HepG2 (cell line): ENCODE results near the gene ABCA2. TPM values are rescaled to one million over a fixed set of nuclear protein-coding genes. Genes with fewer than 3 reads are reported as not detected.

Experiments used
- CEBPB ChIP-seq: IDR thresholded peaks from 2 replicates; pipeline ENCODE4 v1.6.1; 2011; ENCODE audit warnings: low read depth, low read length, improper control_type of control experiment, borderline replicate concordance
- FIP1L1 ChIP-seq: fragments of 200-400 bp; formaldehyde crosslinking; IDR thresholded peaks from 2 replicates; pipeline ENCODE4 v1.6.1; 2018; ENCODE audit warnings: low read depth, mild to moderate bottlenecking, low read length, moderate library complexity, borderline replicate concordance; ENCODE audit not compliant: insufficient read depth
- HNF4A ChIP-seq: sonication (generic); formaldehyde crosslinking; IDR thresholded peaks from 2 replicates; pipeline ENCODE4 v1.4.0; 2020; ENCODE audit warnings: missing genetic modification reagents
- HOXD1 ChIP-seq: sonication (generic); formaldehyde crosslinking; IDR thresholded peaks from 2 replicates; pipeline ENCODE4 v1.5.0; 2020; ENCODE audit warnings: missing genetic modification reagents
- MTF2 ChIP-seq: sonication (generic); formaldehyde crosslinking; IDR thresholded peaks from 2 replicates; pipeline ENCODE4 v1.5.0; 2020; ENCODE audit warnings: missing genetic modification reagents, borderline replicate concordance
- NFYB ChIP-seq: sonication (generic); formaldehyde crosslinking; IDR thresholded peaks from 2 replicates; pipeline ENCODE4 v1.4.0; 2020; ENCODE audit warnings: missing genetic modification reagents
- SP2 ChIP-seq: sonication (generic); formaldehyde crosslinking; IDR thresholded peaks from 2 replicates; pipeline ENCODE4 v1.5.1; 2020; ENCODE audit warnings: mild to moderate bottlenecking, missing genetic modification reagents
- YEATS2 ChIP-seq: sonication (generic); formaldehyde crosslinking; IDR thresholded peaks from 2 replicates; pipeline ENCODE4 v1.4.0; 2020; ENCODE audit warnings: missing genetic modification reagents, borderline replicate concordance
- ZBTB34 ChIP-seq: sonication (generic); formaldehyde crosslinking; IDR thresholded peaks from 2 replicates; pipeline ENCODE4 v1.8.0; 2022; ENCODE audit warnings: mild to moderate bottlenecking, missing genetic modification reagents
- ZBTB40 ChIP-seq, 2 experiments: fragments of 450-650 bp in 1 of 2; sonication (generic) in 1 of 2; formaldehyde crosslinking in 1 of 2; IDR thresholded peaks; 2 replicates each; pipeline versions ENCODE4 v1.6.1 to v1.8.0; 2016 to 2022; ENCODE audit warnings: antibody characterized with exemption in 1 of 2, mild to moderate bottlenecking in 1 of 2, missing genetic modification reagents in 1 of 2
- ZMYM3 ChIP-seq: sonication (generic); formaldehyde crosslinking; IDR thresholded peaks from 2 replicates; pipeline ENCODE4 v1.5.1; 2020; ENCODE audit warnings: mild to moderate bottlenecking, missing genetic modification reagents
- ZNF275 ChIP-seq: sonication (generic); formaldehyde crosslinking; IDR thresholded peaks from 2 replicates; pipeline ENCODE4 v1.8.0; 2022; ENCODE audit warnings: missing genetic modification reagents, mild to moderate bottlenecking, inconsistent platforms, borderline replicate concordance
- ZNF3 ChIP-seq: IDR thresholded peaks from 2 replicates; pipeline ENCODE4 v1.7.0; 2017; ENCODE audit warnings: inconsistent platforms
- ZNF317 ChIP-seq: sonication (generic); formaldehyde crosslinking; IDR thresholded peaks from 2 replicates; pipeline ENCODE4 v1.5.0; 2020; ENCODE audit warnings: mild to moderate bottlenecking, missing genetic modification reagents
- ZNF382 ChIP-seq: sonication (generic); formaldehyde crosslinking; IDR thresholded peaks from 2 replicates; pipeline ENCODE4 v1.5.0; 2020; ENCODE audit warnings: missing genetic modification reagents, mild to moderate bottlenecking, borderline replicate concordance
- ZNF556 ChIP-seq: sonication (generic); formaldehyde crosslinking; IDR thresholded peaks from 2 replicates; pipeline ENCODE4 v1.4.0; 2020; ENCODE audit warnings: mild to moderate bottlenecking, missing genetic modification reagents, borderline replicate concordance
- ZNF780A ChIP-seq: sonication (generic); formaldehyde crosslinking; IDR thresholded peaks from 2 replicates; pipeline ENCODE4 v1.8.0; 2022; ENCODE audit warnings: mild to moderate bottlenecking, missing genetic modification reagents, moderate library complexity
- polyA plus RNA-seq, 8 experiments: library from polyadenylated mRNA; depleted of rRNA in 3 of 8; stranded (reverse) in 7 of 8; unstranded in 1 of 8; fragments of >200 nt; fragmentation: Illumina TruSeq in 4 of 8; extraction: Trizol in 4 of 8; gene quantifications; 2 replicates each; pipeline versions ENCODE4 v1.2.1 to v1.2.3, GENCODE V29; 2011 to 2016; ENCODE audit warnings: low read depth in 4 of 8, missing spikeins in 1 of 8, mixed read lengths in 1 of 8; ENCODE audit not compliant: insufficient read depth in 1 of 8
- total RNA-seq, 5 experiments: library from RNA; depleted of rRNA; stranded (reverse); fragments of >200 nt; fragmentation: Illumina TruSeq; extraction: Trizol; gene quantifications; 2 replicates each; pipeline ENCODE4 v1.2.3, GENCODE V29; 2016; ENCODE audit warnings: low read depth in 1 of 5
- TF ChIP-seq, protein P1 (sequence below): IDR thresholded peaks from 2 replicates; pipeline ENCODE4 v1.6.1; 2018; ENCODE audit warnings: missing genetic modification reagents

ABCA2 gene
- total and polyA plus RNA-seq, 2 of the 13 experiments (the other 11 are each of a cell fraction or from before 2014, with no cell fraction given): 2.9 to 19.2 TPM

GRCh38 chr9:137054932-137055384, 26.9 kb upstream of the ABCA2 start (continued):
- TF ChIP-seq ZBTB40 (IDR thresholded peaks at IDR 0.05) (no peak), ZBTB40 (CRISPR knock-in tag; IDR thresholded peaks at IDR 0.05) (no peak; the same call in 1 of the 2 replicates), CEBPB (no peak), SP2 (CRISPR knock-in tag) (no peak), MTF2 (no peak), NFYB (no peak), ZNF382 (no peak), ZBTB34 (CRISPR knock-in tag) (0 out of 2 replicates have a peak, but pooled peaks have one; percentile 28), HNF4A (CRISPR knock-in tag) (peak; percentile 90), ZNF780A (CRISPR knock-in tag) (no peak), ZNF3 (CRISPR knock-in tag) (no peak), ZNF556 (CRISPR knock-in tag) (no peak), ZNF275 (0 out of 2 replicates have a peak, but pooled peaks have one; percentile 9), HOXD1 (CRISPR knock-in tag) (no peak), FIP1L1 (no peak), ZMYM3 (CRISPR knock-in tag) (no peak), ZNF317 (CRISPR knock-in tag) (no peak), YEATS2 (CRISPR knock-in tag) (no peak)
- TF ChIP-seq, protein P1, sequence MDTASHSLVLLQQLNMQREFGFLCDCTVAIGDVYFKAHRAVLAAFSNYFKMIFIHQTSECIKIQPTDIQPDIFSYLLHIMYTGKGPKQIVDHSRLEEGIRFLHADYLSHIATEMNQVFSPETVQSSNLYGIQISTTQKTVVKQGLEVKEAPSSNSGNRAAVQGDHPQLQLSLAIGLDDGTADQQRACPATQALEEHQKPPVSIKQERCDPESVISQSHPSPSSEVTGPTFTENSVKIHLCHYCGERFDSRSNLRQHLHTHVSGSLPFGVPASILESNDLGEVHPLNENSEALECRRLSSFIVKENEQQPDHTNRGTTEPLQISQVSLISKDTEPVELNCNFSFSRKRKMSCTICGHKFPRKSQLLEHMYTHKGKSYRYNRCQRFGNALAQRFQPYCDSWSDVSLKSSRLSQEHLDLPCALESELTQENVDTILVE: no peak; the same call in 1 of the 2 replicates
